Trophoblast cell (in vitro differentiated cells and primary cell): ENCODE results near the gene DGCR2.

Source experiments
- DNase-seq, 2 donors: peaks; one replicate each; pipeline ENCODE4 v3.0.0-alpha.2; 2016
- H2AFZ ChIP-seq: 2 replicates; pipeline ENCODE4 v1.6.1; 2013; ENCODE audit warnings: low read length, moderate library complexity, mild to moderate bottlenecking; ENCODE audit not compliant: insufficient read depth, poor library complexity
- H2AK5ac ChIP-seq: 2 replicates; pipeline ENCODE4 v1.6.1; 2013; ENCODE audit warnings: mild to moderate bottlenecking, low read length
- H2BK120ac ChIP-seq: 2 replicates; pipeline ENCODE4 v1.6.1; 2013; ENCODE audit warnings: low read length, mild to moderate bottlenecking, moderate library complexity; ENCODE audit not compliant: insufficient read depth, poor library complexity
- H2BK12ac ChIP-seq: 2 replicates; pipeline ENCODE4 v1.6.1; 2013; ENCODE audit warnings: mild to moderate bottlenecking, low read length, moderate library complexity
- H2BK5ac ChIP-seq: 2 replicates; pipeline ENCODE4 v1.6.1; 2013; ENCODE audit warnings: low read length, low read depth, moderate library complexity, mild to moderate bottlenecking; ENCODE audit not compliant: poor library complexity
- H3K14ac ChIP-seq: 2 replicates; pipeline ENCODE4 v1.6.1; 2013; ENCODE audit warnings: mild to moderate bottlenecking, low read length
- H3K18ac ChIP-seq: 2 replicates; pipeline ENCODE4 v1.6.1; 2013; ENCODE audit warnings: mild to moderate bottlenecking, low read length
- H3K23ac ChIP-seq: 2 replicates; pipeline ENCODE4 v1.6.1; 2013; ENCODE audit warnings: low read length
- H3K27ac ChIP-seq: 2 replicates; pipeline ENCODE4 v1.5.1; 2013; ENCODE audit warnings: low read depth, mild to moderate bottlenecking, inconsistent platforms, low read length, moderate library complexity
- H3K27me3 ChIP-seq: 2 replicates; pipeline ENCODE4 v1.6.1; 2013; ENCODE audit warnings: inconsistent platforms, mild to moderate bottlenecking, low read length, moderate library complexity; ENCODE audit not compliant: insufficient read depth
- H3K36me3 ChIP-seq, 2 experiments: 1 replicate in 1 of 2; 2 replicates in 1 of 2; pipeline ENCODE4 v1.6.1; 2013; ENCODE audit warnings: low read length in 2 of 2, mild to moderate bottlenecking in 2 of 2, moderate library complexity in 1 of 2; ENCODE audit not compliant: insufficient read depth in 2 of 2, control insufficient read depth in 1 of 2
- H3K4ac ChIP-seq: 2 replicates; pipeline ENCODE4 v1.6.1; 2013; ENCODE audit warnings: low read depth, mild to moderate bottlenecking, low read length, moderate library complexity
- H3K4me1 ChIP-seq, 2 experiments: 1 replicate in 1 of 2; 2 replicates in 1 of 2; pipeline ENCODE4 v1.6.1; 2013; ENCODE audit warnings: low read length in 2 of 2, mild to moderate bottlenecking in 2 of 2, moderate library complexity in 1 of 2; ENCODE audit not compliant: insufficient read depth in 2 of 2, control insufficient read depth in 1 of 2
- H3K4me2 ChIP-seq: 2 replicates; pipeline ENCODE4 v1.6.1; 2013; ENCODE audit warnings: inconsistent platforms, mild to moderate bottlenecking, low read length, moderate library complexity
- H3K4me3 ChIP-seq: 2 replicates; pipeline ENCODE4 v1.5.1; 2013; ENCODE audit warnings: mild to moderate bottlenecking, low read depth, low read length, inconsistent platforms
- H3K79me1 ChIP-seq: one replicate; pipeline ENCODE4 v1.6.1; 2013; ENCODE audit warnings: low read length
- H3K79me2 ChIP-seq: 2 replicates; pipeline ENCODE4 v1.6.1; 2013; ENCODE audit warnings: low read length, mild to moderate bottlenecking; ENCODE audit not compliant: control insufficient read depth, insufficient read depth, poor library complexity
- H3K9ac ChIP-seq: 2 replicates; pipeline ENCODE4 v1.6.1; 2013; ENCODE audit warnings: mild to moderate bottlenecking, low read length
- H3K9me3 ChIP-seq: 2 replicates; pipeline ENCODE4 v1.6.1; 2013; ENCODE audit warnings: low read depth, mild to moderate bottlenecking, control low read depth, inconsistent platforms, low read length; ENCODE audit not compliant: insufficient read depth
- H4K12ac ChIP-seq: 2 replicates; pipeline ENCODE4 v1.6.1; 2013; ENCODE audit warnings: low read depth, mild to moderate bottlenecking, low read length, moderate library complexity
- H4K8ac ChIP-seq: 2 replicates; pipeline ENCODE4 v1.6.1; 2013; ENCODE audit warnings: low read depth, mild to moderate bottlenecking, low read length, moderate library complexity
- H4K91ac ChIP-seq: one replicate; pipeline ENCODE4 v1.6.1; 2013; ENCODE audit warnings: low read depth, mild to moderate bottlenecking, low read length, moderate library complexity
- WGBS: extraction: QIAGEN DNeasy Blood & Tissue Kit; methylation state at CpG from one replicate; pipeline ENCODE4 v1.1.7; 2013; ENCODE audit warnings: missing lambda C conversion rate; ENCODE audit not compliant: insufficient read length, insufficient coverage; ENCODE audit errors: extremely low coverage; 5-methylcytosine and 5-hydroxymethylcytosine counted together

The DGCR2 gene

GRCh38 chr22:19130959-19131684, 8.9 kb upstream of the DGCR2 start, which contains the start of gene TSSK2:
TSS of gene TSSK2 (plus strand) at chr22:19131308. CDS start at chr22:19131400, 92 bp downstream.
- no peaks in the 10 kb centered on the region for H3K79me2 ChIP-seq
- no peak within 1 kb of the TSS for H4K12ac ChIP-seq
- WGBS, result no CpG with 5 or more reads among the region's 27 CpGs
- no peak within 1 kb of the TSS for H4K91ac ChIP-seq
- H3K36me3 ChIP-seq, result peaks cover 34% of the 10 kb centered on the region in 2 experiments
- H2BK5ac ChIP-seq, result no peak within 1 kb of the TSS
- no peaks in the 10 kb centered on the region for H3K79me1 ChIP-seq
- H3K27ac ChIP-seq, result no peak within 1 kb of the TSS
- no peak within 1 kb of the TSS for H2AFZ ChIP-seq
- H3K27me3 ChIP-seq, result no peaks in the 10 kb centered on the region
- no peak within 1 kb of the TSS for H4K8ac ChIP-seq
- H3K4me3 ChIP-seq, result no peak within 1 kb of the TSS
- H3K23ac ChIP-seq, result no peak within 1 kb of the TSS
- DNase-seq, result no peak
- no peak within 1 kb of the TSS for H3K4me2 ChIP-seq
- no peaks in the 10 kb centered on the region for H3K9me3 ChIP-seq
- H2BK120ac ChIP-seq, result no peak within 1 kb of the TSS
- H3K18ac ChIP-seq, result no peak within 1 kb of the TSS
- H2AK5ac ChIP-seq, result no peak within 1 kb of the TSS
- H3K4ac ChIP-seq, result no peak within 1 kb of the TSS
- no peak within 1 kb of the TSS for H3K9ac ChIP-seq
- no peak within 1 kb of the TSS for H3K14ac ChIP-seq
- H2BK12ac ChIP-seq, result no peak within 1 kb of the TSS
- no peaks in the 10 kb centered on the region for H3K4me1 ChIP-seq

GRCh38 chr22:19129871-19130270, 7.7 kb upstream of the DGCR2 start:
- no peak overlapping the region for H3K27ac ChIP-seq
- H2BK5ac ChIP-seq, result no peak overlapping the region
- H3K4me1 ChIP-seq, result no peaks in the 10 kb centered on the region
- H3K36me3 ChIP-seq, result peaks cover 26 to 29% of the 10 kb centered on the region in 2 experiments
- no peaks in the 10 kb centered on the region for H3K79me1 ChIP-seq
- H4K91ac ChIP-seq, result no peak overlapping the region
- H3K27me3 ChIP-seq, result no peaks in the 10 kb centered on the region
- no peak overlapping the region for H3K4me2 ChIP-seq
- H3K9ac ChIP-seq, result no peak overlapping the region
- H2AK5ac ChIP-seq, result no peak overlapping the region
- DNase-seq, result no peak
- H2BK12ac ChIP-seq, result no peak overlapping the region
- H2BK120ac ChIP-seq, result no peak overlapping the region
- H2AFZ ChIP-seq, result no peak overlapping the region
- H3K79me2 ChIP-seq, result no peaks in the 10 kb centered on the region
- H3K9me3 ChIP-seq, result no peaks in the 10 kb centered on the region
- H4K8ac ChIP-seq, result no peak overlapping the region
- no peak overlapping the region for H3K4me3 ChIP-seq
- no peak overlapping the region for H3K23ac ChIP-seq
- no peak overlapping the region for H4K12ac ChIP-seq
- H3K14ac ChIP-seq, result no peak overlapping the region
- no CpG with 5 or more reads among the region's 8 CpGs for WGBS
- H3K4ac ChIP-seq, result no peak overlapping the region
- H3K18ac ChIP-seq, result no peak overlapping the region

- no peak for DNase-seq
- no peak overlapping the region for H2BK120ac ChIP-seq
- H3K27ac ChIP-seq, result no peak overlapping the region
- H3K4me1 ChIP-seq, result no peaks in the 10 kb centered on the region
- H3K4me3 ChIP-seq, result no peak overlapping the region
- no peak overlapping the region for H2AFZ ChIP-seq
- no peak overlapping the region for H2AK5ac ChIP-seq
- no peak overlapping the region for H4K8ac ChIP-seq
- no peak overlapping the region for H4K12ac ChIP-seq
- H3K9ac ChIP-seq, result no peak overlapping the region
- no peak overlapping the region for H3K4ac ChIP-seq
- no peak overlapping the region for H2BK12ac ChIP-seq
- H3K27me3 ChIP-seq, result no peaks in the 10 kb centered on the region
- peaks cover 19 to 21% of the 10 kb centered on the region in 2 experiments for H3K36me3 ChIP-seq
- no peak overlapping the region for H4K91ac ChIP-seq
- H3K79me1 ChIP-seq, result no peaks in the 10 kb centered on the region
- no peak overlapping the region for H2BK5ac ChIP-seq
- no peak overlapping the region for H3K23ac ChIP-seq
- no peaks in the 10 kb centered on the region for H3K79me2 ChIP-seq
- no peak overlapping the region for H3K14ac ChIP-seq
- H3K18ac ChIP-seq, result no peak overlapping the region
- H3K9me3 ChIP-seq, result no peaks in the 10 kb centered on the region
- no peak overlapping the region for H3K4me2 ChIP-seq
- WGBS, result no CpG with 5 or more reads among the region's 7 CpGs
Measured at GRCh38 chr22:19128946-19129727, 6.9 kb upstream of the DGCR2 start.

- Histone ChIP-seq H3K4ac (no peak overlapping the region), H4K12ac (no peak overlapping the region), H3K4me1 (peaks cover 0 to under 1% of the 10 kb centered on the region in 2 experiments), H3K9ac (no peak overlapping the region), H4K8ac (no peak overlapping the region), H3K9me3 (no peaks in the 10 kb centered on the region), H2BK12ac (no peak overlapping the region), H3K79me1 (no peaks in the 10 kb centered on the region), H3K4me3 (no peak overlapping the region), H2AK5ac (no peak overlapping the region), H2BK120ac (no peak overlapping the region), H3K36me3 (peaks cover 9 to 10% of the 10 kb centered on the region in 2 experiments), H3K18ac (no peak overlapping the region), H4K91ac (no peak overlapping the region), H3K14ac (no peak overlapping the region), H3K27me3 (no peaks in the 10 kb centered on the region), H2BK5ac (no peak overlapping the region), H2AFZ (no peak overlapping the region), H3K27ac (no peak overlapping the region), H3K4me2 (no peak overlapping the region), H3K23ac (no peak overlapping the region), H3K79me2 (no peaks in the 10 kb centered on the region)
- WGBS, result no CpG with 5 or more reads among the region's 7 CpGs
- no peak for DNase-seq
Measured at GRCh38 chr22:19128009-19128401, 5.8 kb upstream of the DGCR2 start.
